OCI-LY7 (cell line): ENCODE results near the gene MYH11. TPM values are rescaled to one million over a fixed set of nuclear protein-coding genes. Genes with fewer than 3 reads are reported as not detected.

Experiments
- BruUV-seq: library from RNA; stranded (reverse); fragments of 400-500 nt; replicated peaks from 2 replicates; lab custom pipeline; 2021; lab: Mats Ljungman, UMichigan
- CTCF ChIA-PET: fragments of 300-600 bp; sonication (Branson Sonifier 250); formaldehyde crosslinking; loops from one replicate; lab custom pipeline; 2022; ENCODE audit warnings: antibody characterized with exemption; ENCODE audit not compliant: unreplicated experiment; lab: Charles Lee
- POLR2A ChIA-PET: fragments of 300-600 bp; sonication (Branson Sonifier 250); formaldehyde crosslinking; loops from one replicate; lab custom pipeline; 2022; ENCODE audit warnings: antibody characterized with exemption; lab: Charles Lee
- DNase-seq: peaks from one replicate; pipeline ENCODE4 v3.0.0-alpha.2; 2015; ENCODE audit warnings: low spot score
- H2AFZ ChIP-seq: fragments of 200-600 bp; sonication (generic), shearing (Covaris generic); 2 replicates; pipeline ENCODE4 v1.6.1; 2014; ENCODE audit warnings: mild to moderate bottlenecking, antibody characterized with exemption, low read length, moderate library complexity
- H3K27ac ChIP-seq: fragments of 200-600 bp; sonication (generic); 2 replicates; pipeline ENCODE4 v1.5.1; 2014; ENCODE audit warnings: mixed run types, low read depth, mild to moderate bottlenecking, moderate library complexity, low read length, inconsistent platforms; ENCODE audit not compliant: poor library complexity, severe bottlenecking
- H3K36me3 ChIP-seq: fragments of 200-600 bp; sonication (generic); 2 replicates; pipeline ENCODE4 v1.6.1; 2014; ENCODE audit warnings: mild to moderate bottlenecking, antibody characterized with exemption, low read length, moderate library complexity, mixed read lengths; ENCODE audit not compliant: insufficient read depth
- H3K4me1 ChIP-seq: fragments of 200-600 bp; sonication (generic); 2 replicates; pipeline ENCODE4 v1.5.1; 2014; ENCODE audit warnings: mild to moderate bottlenecking, low read length; ENCODE audit not compliant: insufficient read depth, poor library complexity, severe bottlenecking
- H3K4me2 ChIP-seq: fragments of 200-600 bp; sonication (generic); 2 replicates; pipeline ENCODE4 v1.6.1; 2014; ENCODE audit warnings: mild to moderate bottlenecking, low read length
- H3K4me3 ChIP-seq: fragments of 200-600 bp; sonication (generic); 2 replicates; pipeline ENCODE4 v1.5.1; 2014; ENCODE audit warnings: mild to moderate bottlenecking, low read depth, low read length; ENCODE audit not compliant: poor library complexity, severe bottlenecking
- H3K79me2 ChIP-seq: fragments of 200-600 bp; sonication (generic); 2 replicates; pipeline ENCODE4 v1.6.1; 2016; ENCODE audit warnings: low read depth, mild to moderate bottlenecking, low read length, moderate library complexity, mixed read lengths; ENCODE audit not compliant: insufficient read depth
- H3K9me2 ChIP-seq: fragments of 200-600 bp; sonication (generic); 2 replicates; pipeline ENCODE4 v1.6.1; 2016; ENCODE audit warnings: mild to moderate bottlenecking, low read length, mixed read lengths; ENCODE audit not compliant: insufficient read depth
- H3K9me3 ChIP-seq: fragments of 200-600 bp; sonication (generic); 2 replicates; pipeline ENCODE4 v1.6.1; 2014; ENCODE audit warnings: mild to moderate bottlenecking, mixed run types, low read length, mixed read lengths
- H4K20me1 ChIP-seq: fragments of 200-600 bp; sonication (generic); 2 replicates; pipeline ENCODE4 v1.6.1; 2014; ENCODE audit warnings: mild to moderate bottlenecking, antibody characterized with exemption, low read length, moderate library complexity, mixed read lengths; ENCODE audit not compliant: insufficient read depth
- EZH2phosphoT487 ChIP-seq: fragments of 200-600 bp; sonication (generic); IDR thresholded peaks from 2 replicates; pipeline ENCODE4 v1.6.1; 2018; ENCODE audit warnings: low read depth, borderline replicate concordance, mild to moderate bottlenecking, mixed run types, antibody characterized with exemption, low read length, moderate library complexity, mixed read lengths
- intact Hi-C: fragments of 100-400 bp; cut with micrococcal nuclease; formaldehyde crosslinking; loops from one replicate; pipeline ENCODE4 v1.10.0; 2022; ENCODE audit not compliant: unreplicated experiment
- total RNA-seq, 2 experiments: library from RNA; depleted of rRNA in 1 of 2; stranded (reverse); fragments of >200 nt in 1 of 2; shearing (Covaris generic) in 1 of 2; gene quantifications; 2 replicates each; pipeline ENCODE4 v1.2.3, GENCODE V29; 2014 to 2022
- TF ChIP-seq, protein P1 (sequence below): fragments of 200-600 bp; sonication (generic); conservative IDR thresholded peaks from 2 replicates; pipeline ENCODE4 v1.5.1; 2014; ENCODE audit warnings: mild to moderate bottlenecking, antibody characterized with exemption, low read length, moderate library complexity, mixed read lengths

Gene MYH11
- total RNA-seq, 2 experiments from 2014 or later, result 5.7 to 33.8 TPM

DNA sequence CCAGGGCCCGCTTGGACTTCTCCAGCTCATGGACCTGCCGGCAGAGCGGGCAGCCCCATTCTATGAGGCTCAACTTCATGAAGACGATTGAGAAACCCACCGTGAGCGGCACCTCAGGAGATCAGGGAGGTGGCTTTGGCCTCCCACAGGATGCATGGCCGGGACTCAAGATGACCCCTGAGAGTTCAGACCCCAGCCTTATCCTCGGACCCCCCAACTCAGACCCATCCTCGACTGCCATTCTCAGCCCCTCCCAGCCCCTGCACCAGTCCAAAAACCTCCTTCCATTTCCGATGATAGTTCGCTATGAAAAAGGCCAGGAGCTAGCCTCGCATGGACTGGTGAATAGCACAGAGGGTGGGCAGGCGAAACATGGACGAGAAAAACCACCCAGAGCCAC, 135.8 kb downstream of the MYH11 start:
- no peaks in the 10 kb centered on the region for H3K4me1 ChIP-seq
- ChIA-PET POLR2A (no interaction called here), CTCF (no interaction called here)
- no peak overlapping the region for H3K4me3 ChIP-seq
- H3K36me3 ChIP-seq, result peaks cover 72% of the 10 kb centered on the region
- intact Hi-C loops, result no loop called here
- no peaks in the 10 kb centered on the region for H3K9me2 ChIP-seq
- no peak overlapping the region for H2AFZ ChIP-seq
- no peak overlapping the region for H3K4me2 ChIP-seq
- TF ChIP-seq, protein P1, sequence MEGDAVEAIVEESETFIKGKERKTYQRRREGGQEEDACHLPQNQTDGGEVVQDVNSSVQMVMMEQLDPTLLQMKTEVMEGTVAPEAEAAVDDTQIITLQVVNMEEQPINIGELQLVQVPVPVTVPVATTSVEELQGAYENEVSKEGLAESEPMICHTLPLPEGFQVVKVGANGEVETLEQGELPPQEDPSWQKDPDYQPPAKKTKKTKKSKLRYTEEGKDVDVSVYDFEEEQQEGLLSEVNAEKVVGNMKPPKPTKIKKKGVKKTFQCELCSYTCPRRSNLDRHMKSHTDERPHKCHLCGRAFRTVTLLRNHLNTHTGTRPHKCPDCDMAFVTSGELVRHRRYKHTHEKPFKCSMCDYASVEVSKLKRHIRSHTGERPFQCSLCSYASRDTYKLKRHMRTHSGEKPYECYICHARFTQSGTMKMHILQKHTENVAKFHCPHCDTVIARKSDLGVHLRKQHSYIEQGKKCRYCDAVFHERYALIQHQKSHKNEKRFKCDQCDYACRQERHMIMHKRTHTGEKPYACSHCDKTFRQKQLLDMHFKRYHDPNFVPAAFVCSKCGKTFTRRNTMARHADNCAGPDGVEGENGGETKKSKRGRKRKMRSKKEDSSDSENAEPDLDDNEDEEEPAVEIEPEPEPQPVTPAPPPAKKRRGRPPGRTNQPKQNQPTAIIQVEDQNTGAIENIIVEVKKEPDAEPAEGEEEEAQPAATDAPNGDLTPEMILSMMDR, result no peak
- no peak for TF ChIP-seq EZH2phosphoT487
- H3K27ac ChIP-seq, result no peak overlapping the region
- BruUV-seq, result no TSS peak
- no peaks in the 10 kb centered on the region for H4K20me1 ChIP-seq
- no peaks in the 10 kb centered on the region for H3K9me3 ChIP-seq
- no peaks in the 10 kb centered on the region for H3K79me2 ChIP-seq
- DNase-seq, result no peak

DNA sequence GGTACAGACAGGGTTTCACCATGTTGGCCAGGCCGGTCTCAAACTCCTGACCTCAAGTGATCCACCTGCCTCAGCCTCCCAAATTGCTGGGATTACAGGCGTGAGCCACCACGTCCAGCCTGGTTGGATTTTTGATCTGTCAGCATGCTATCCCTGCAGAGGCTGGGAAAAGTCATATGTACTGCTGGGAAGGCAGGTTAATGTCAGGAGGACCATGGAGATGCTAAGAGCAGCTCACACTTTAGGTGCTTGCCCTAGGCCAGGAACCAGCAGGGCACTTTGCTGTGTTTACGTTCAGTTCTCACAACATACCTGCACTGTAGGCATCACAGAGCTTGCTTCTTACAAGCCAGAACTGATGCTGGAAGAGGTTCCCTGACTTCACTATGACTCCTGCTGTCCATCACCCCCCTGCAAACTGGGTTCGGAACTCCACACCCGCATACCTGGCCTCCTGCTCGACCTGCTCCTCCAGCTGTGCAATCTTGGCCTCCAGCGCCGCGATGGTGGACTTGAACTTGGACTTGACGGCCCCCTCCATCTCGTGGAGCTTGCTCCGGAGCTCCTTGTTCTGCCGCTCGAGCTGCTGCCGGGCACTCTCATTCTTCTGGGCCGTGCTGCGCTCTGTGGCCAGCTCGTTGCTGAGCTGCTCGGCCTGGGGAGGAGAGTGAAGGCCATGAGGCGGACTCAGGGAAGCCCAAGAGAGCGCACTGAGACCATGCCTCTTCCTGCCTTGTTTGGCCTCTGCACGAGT, 140.0 kb downstream of the MYH11 start:
- Histone ChIP-seq H4K20me1 (no peaks in the 10 kb centered on the region), H2AFZ (no peak overlapping the region), H3K9me2 (no peaks in the 10 kb centered on the region), H3K9me3 (no peaks in the 10 kb centered on the region), H3K27ac (no peak overlapping the region), H3K4me3 (no peak overlapping the region), H3K4me1 (no peaks in the 10 kb centered on the region), H3K4me2 (no peak overlapping the region), H3K79me2 (no peaks in the 10 kb centered on the region), H3K36me3 (peaks cover 61% of the 10 kb centered on the region)
- no TSS peak for BruUV-seq
- intact Hi-C loops, result no loop called here
- ChIA-PET POLR2A (no interaction called here), CTCF (no interaction called here)
- TF ChIP-seq EZH2phosphoT487, result no peak
- TF ChIP-seq, protein P1, result no peak
- DNase-seq, result no peak

DNA sequence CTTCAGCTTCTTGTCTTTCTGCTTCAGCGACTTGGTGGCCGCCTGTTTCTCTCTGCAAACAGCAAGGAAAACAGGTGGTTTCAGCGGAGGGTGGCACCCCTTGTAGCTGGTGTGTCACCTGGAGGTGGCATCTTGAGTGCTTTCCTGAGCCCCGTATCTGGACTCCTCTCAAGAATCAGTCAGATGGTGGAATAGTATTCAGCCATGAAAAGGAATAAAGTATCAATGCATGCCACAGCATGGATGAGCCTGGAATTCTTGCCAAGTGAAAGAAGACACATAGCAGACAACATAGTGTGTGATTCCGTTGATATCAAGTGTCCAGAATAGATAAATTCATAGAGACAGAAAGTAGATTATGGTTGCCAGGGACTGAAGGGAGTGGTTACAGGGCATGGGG, 141.6 kb downstream of the MYH11 start:
- no peak overlapping the region for H3K4me3 ChIP-seq
- no peaks in the 10 kb centered on the region for H3K9me2 ChIP-seq
- TF ChIP-seq EZH2phosphoT487, result no peak
- TF ChIP-seq, protein P1, result no peak
- POLR2A ChIA-PET, result no interaction called here
- H3K27ac ChIP-seq, result no peak overlapping the region
- H2AFZ ChIP-seq, result no peak overlapping the region
- no peak for DNase-seq
- BruUV-seq, result no TSS peak
- CTCF ChIA-PET, result no interaction called here
- H3K4me1 ChIP-seq, result no peaks in the 10 kb centered on the region
- intact Hi-C loops, result no loop called here
- no peaks in the 10 kb centered on the region for H3K79me2 ChIP-seq
- H4K20me1 ChIP-seq, result no peaks in the 10 kb centered on the region
- H3K9me3 ChIP-seq, result no peaks in the 10 kb centered on the region
- H3K4me2 ChIP-seq, result no peak overlapping the region
- H3K36me3 ChIP-seq, result peaks cover 47% of the 10 kb centered on the region
